Midbrain (tissue), 1 donor: ENCODE data around the gene CHST2.
"Not testable (repeated sequence)": the region's sequence is repeated elsewhere in the genome, so short reads cannot be mapped to it uniquely, and the experiment has no call there.

Source experiments
- DNase-seq: peaks from one replicate; lab custom pipeline; 2025; lab: John Stamatoyannopoulos, UW

CHST2 gene

GRCh38 chr3:143119009-143119914, at the start of gene CHST2:
Gene CHST2 (plus strand): TSS chr3:143119771. CDS start chr3:143120817, 1,046 bp downstream.
- DNase-seq: peak; percentile 66

GRCh38 chr3:143070977-143071551, 48.5 kb upstream of the CHST2 start:
- no peak for DNase-seq

GRCh38 chr3:143071776-143072175, 47.8 kb upstream of the CHST2 start:
- no peak for DNase-seq

GRCh38 chr3:143072298-143073020, 47.1 kb upstream of the CHST2 start:
- DNase-seq: not testable (repeated sequence)

- DNase-seq: not testable (repeated sequence)
Observed at GRCh38 chr3:143073541-143073940, 46.0 kb upstream of the CHST2 start.

- DNase-seq: not testable (repeated sequence)
Observed at GRCh38 chr3:143073983-143074382, 45.6 kb upstream of the CHST2 start.

- DNase-seq: no peak
Observed at GRCh38 chr3:143078883-143079282, 40.7 kb upstream of the CHST2 start.

GRCh38 chr3:143080196-143080595, 39.4 kb upstream of the CHST2 start:
- no peak for DNase-seq

GRCh38 chr3:143081365-143081764, 38.2 kb upstream of the CHST2 start:
- DNase-seq: no peak

- no peak for DNase-seq
Observed at GRCh38 chr3:143081844-143082778, 37.5 kb upstream of the CHST2 start.

GRCh38 chr3:143083781-143084180, 35.8 kb upstream of the CHST2 start:
- DNase-seq: no peak

GRCh38 chr3:143084856-143085731, 34.5 kb upstream of the CHST2 start:
- no peak for DNase-seq

GRCh38 chr3:143088835-143089234, 30.7 kb upstream of the CHST2 start:
- DNase-seq: no peak

- DNase-seq: no peak
Observed at GRCh38 chr3:143089965-143090364, 29.6 kb upstream of the CHST2 start.

GRCh38 chr3:143090486-143090885, 29.1 kb upstream of the CHST2 start:
- no peak for DNase-seq

GRCh38 chr3:143090976-143091837, 28.4 kb upstream of the CHST2 start:
- no peak for DNase-seq

GRCh38 chr3:143092191-143092590, 27.4 kb upstream of the CHST2 start:
- DNase-seq: no peak

- DNase-seq: no peak
Observed at GRCh38 chr3:143095813-143096212, 23.8 kb upstream of the CHST2 start.

GRCh38 chr3:143098032-143098764, 21.4 kb upstream of the CHST2 start:
- DNase-seq: no peak
